A204.1 (cell line): ENCODE results near the gene P3H2.

Source experiments
- FAIRE-seq: peaks from 2 replicates; lab custom pipeline; 2012; peaks lifted over from hg19 to GRCh38; lab: Jason Lieb, UNC

P3H2 gene

GRCh38 chr3:190016966-190017365 lies 103.7 kb downstream of the P3H2 start:
- FAIRE-seq: no peak

- no peak for FAIRE-seq
Observed at GRCh38 chr3:190014940-190015339, 105.8 kb downstream of the P3H2 start.

DNA sequence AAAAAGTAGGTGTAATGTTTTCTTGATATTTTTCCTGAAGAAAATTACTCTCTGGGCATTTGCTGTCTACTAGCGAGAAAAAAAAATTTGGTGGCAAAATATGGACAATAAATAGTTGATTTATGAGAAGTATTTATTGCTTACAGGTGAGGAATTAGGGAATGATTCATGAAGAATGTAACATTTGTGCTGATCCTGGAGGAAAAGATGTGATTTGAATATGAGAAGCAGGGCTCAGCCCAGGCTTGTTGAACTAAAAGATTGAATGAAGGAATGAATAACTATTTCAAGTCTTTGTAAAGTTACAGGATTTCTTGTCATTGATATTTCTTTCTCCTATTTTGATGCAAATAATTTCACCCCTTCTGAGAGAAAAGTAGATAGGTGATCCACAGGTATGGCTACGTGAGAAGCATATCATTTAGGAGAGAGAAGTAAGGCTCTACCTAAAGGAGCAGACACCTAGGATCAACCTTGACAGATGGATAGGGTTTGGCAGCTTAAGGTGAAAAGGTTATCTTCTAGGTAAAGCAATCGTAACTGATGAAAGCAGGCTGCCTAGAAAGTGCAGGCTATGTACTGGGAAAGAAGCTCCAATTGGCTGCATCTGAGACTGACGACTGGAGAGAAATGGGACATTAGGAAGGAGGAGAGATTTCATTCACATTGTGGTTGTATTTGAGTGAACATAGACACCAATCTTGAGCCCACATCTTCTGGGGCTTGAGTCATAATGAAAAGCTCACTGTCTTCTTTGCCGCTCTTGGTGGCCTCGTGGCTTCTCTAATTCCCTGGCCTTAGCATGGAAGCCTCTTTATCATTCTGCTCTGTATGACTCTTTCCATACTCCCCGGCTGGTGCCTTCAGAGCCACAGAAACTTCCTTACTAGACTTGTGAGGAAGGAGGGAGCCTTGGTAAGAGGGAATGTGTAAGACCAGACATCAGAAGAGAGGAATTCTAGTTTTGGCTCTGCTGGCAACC lies 106.5 kb downstream of the P3H2 start:
- no peak for FAIRE-seq

DNA sequence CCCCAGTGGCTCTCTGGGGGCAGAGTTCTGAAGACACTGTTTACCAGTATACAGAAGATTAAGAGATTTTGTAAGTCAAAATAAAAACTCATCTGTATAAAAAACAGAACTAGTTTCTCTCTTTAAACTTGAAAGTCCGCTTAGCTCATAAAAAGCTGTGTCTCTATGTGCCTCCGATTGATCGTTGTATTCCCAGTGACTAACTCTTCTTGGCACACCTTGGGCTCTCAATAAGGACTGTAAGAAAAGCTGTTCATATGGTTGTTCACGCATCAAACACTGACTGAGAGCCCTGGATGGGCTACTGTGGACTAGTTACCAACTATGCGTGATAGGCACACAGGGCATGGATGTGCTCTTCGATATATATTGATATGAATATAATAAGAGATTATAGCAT lies 107.9 kb downstream of the P3H2 start:
- FAIRE-seq: no peak

GRCh38 chr3:190012314-190012782 lies 108.3 kb downstream of the P3H2 start:
- no peak for FAIRE-seq

GRCh38 chr3:190010486-190010885 lies 110.2 kb downstream of the P3H2 start:
- FAIRE-seq: no peak

DNA sequence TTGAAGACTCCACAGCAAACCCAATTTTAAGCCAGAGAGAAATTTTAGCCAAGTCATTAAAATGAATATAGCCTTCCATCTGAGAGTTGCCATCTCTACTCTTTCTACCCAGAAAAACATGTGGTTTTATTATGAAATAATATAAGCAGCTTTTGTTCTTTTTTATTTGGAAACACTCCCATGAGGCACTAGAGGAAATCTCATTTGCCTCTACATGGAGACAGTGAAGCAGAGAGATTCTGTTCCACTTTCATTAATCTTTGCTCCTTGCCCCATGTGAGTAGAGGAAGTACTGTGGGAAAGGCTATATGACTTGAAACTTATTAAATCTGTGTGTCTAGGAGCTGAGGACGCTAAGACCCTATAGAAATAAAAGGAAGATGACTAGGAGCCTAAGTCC lies 111.1 kb downstream of the P3H2 start:
- no peak for FAIRE-seq

- no peak for FAIRE-seq
Observed at GRCh38 chr3:190008432-190008831, 112.3 kb downstream of the P3H2 start.

DNA sequence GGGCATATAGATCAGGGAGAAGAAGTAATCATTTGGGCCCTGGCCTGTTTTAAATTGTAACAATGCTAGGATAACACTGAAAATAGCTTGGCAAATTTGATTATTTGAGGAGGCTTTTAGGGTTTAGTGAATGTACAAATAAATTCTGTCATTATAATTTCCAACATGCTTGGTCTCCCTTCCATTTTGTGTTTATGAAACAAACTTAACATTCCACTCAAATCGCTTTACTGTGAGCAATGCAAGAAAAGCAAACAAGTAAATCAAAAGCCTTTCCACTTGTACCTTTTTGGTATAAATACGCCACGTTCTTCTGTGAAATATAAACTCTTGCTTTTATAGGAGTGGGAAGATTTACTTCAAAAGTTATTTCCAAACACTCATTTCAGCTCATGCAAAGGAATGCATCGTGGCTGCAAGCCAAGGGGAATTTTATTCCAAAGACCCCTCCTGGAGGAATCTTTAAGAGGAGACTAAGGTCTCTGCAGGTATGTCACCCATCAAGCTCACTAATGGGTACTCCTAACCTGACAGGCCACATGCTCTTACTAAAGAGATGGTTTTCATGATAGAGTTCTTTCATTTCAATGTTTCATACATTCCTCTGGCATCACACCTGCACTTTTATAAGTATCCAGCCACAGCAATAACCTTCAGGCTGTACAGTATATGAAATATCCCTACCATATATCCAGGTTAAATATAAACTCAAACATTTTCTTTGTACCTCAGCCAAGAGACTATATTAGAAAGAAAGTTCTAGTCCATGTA lies 115.2 kb downstream of the P3H2 start:
- FAIRE-seq: no peak

- FAIRE-seq: no peak
Observed at GRCh38 chr3:190004656-190005055, 116.0 kb downstream of the P3H2 start.

GRCh38 chr3:190003681-190004123 lies 117.0 kb downstream of the P3H2 start:
- no peak for FAIRE-seq

DNA sequence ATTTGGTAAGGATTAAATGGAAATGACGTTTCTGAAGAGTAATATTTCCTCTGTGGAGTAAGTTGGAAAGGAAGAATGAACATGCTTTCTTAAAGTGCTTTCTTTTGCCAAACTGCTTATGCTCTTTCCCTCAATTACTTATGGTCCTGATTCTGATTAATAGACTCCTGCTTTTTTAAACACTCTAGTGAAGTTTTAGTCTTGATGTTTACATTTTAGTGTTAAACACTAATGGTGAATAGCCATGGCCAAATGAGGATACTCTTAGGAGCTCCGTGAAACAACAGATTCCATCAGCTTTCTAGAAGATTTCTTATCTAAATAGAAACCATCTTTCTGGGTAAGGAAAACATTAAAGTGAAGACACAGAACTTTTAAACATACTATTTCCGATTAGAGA lies 117.6 kb downstream of the P3H2 start:
- no peak for FAIRE-seq

DNA sequence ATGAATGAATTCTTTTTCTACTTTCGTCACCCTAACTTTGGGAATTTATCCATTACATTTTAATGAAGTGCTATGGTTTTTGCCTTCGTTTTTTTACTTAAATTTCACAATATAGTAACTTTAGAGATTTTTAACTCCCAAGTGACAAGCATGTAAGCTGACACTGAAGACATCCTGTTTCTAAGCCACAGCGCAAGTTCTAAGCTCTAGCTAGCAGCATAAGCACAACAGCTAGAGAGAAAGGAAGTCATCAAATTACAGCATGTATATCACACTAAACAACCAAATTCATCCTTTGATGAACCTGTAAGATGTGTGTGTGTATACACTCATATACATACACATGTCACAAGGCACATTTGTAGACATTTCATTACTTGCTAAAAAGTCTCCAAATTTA lies 119.3 kb downstream of the P3H2 start:
- no peak for FAIRE-seq

DNA sequence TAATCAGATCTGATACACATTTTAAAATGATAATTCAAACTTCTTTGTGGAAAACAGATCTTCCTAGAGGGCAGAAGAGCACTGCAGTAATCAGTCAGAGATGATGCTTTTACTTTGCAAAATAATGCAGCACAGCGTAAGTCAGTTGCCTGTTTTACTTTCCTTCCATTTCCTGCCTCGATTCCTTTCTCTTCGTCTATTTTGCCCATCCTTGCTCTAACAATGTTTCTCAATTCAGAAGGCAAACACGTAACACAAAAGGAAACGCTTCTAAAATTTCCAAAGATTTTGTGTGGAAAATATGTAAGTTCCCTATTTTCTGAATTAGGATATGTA lies 119.9 kb downstream of the P3H2 start:
- no peak for FAIRE-seq

GRCh38 chr3:190000187-190000860 lies 120.4 kb downstream of the P3H2 start:
- no peak for FAIRE-seq

DNA sequence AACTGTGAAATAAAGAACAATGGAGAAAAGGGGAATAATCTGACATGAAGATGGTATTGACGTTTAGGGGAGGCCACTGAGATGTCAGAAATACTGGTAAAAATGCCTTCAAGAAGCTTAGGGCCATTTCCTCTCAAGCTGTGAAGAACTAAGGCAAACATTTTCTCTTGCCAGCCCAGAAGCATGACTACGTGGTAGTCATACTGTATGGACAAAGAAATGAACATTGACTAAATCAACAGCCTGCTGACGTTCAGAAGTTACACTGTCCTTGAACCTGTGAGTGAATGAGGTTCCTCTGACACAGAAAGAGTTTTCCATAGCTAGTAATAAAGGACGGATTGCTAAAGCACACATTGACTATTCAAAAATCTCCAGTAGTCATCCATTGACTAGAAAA lies 121.0 kb downstream of the P3H2 start:
- FAIRE-seq: no peak

- FAIRE-seq: no peak
Observed at GRCh38 chr3:189995129-189995528, 125.6 kb downstream of the P3H2 start.

DNA sequence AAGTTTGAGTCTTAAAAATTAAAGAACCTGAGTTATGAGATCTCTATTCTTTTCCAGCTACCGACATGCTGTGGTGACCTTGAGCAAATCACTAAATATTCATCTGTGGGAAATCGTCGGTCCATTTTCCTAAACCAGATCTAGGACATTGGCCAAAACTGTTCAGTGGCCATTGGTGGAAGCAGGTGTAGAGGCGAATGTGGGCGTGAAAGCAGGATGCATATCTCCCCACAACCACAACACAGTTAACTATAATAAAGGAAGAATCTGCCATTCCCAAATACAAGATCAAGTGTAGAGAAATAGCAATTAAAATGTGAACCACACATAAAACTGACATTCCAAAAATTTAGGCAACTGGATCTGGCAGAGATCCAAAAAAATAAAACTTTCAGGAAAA lies 129.9 kb downstream of the P3H2 start:
- FAIRE-seq: no peak

DNA sequence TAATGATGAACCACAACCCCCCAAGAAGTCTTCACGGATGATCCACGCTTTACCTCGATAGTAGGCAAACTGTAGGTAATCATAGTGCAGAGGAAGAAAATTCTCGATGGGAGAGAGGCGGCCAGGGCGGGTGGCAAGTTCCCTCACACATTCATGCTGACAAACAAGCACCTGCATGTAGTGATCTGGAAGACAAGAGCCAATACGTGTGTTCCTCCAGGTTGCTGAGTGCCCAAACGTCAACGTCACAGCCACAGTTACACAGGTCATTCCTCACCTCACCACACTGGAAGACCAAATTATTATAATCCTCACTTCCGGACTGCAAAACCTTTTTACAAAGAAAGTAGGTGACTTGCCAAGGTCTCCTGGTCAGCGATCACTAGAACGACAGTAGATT lies 131.8 kb downstream of the P3H2 start:
- no peak for FAIRE-seq

DNA sequence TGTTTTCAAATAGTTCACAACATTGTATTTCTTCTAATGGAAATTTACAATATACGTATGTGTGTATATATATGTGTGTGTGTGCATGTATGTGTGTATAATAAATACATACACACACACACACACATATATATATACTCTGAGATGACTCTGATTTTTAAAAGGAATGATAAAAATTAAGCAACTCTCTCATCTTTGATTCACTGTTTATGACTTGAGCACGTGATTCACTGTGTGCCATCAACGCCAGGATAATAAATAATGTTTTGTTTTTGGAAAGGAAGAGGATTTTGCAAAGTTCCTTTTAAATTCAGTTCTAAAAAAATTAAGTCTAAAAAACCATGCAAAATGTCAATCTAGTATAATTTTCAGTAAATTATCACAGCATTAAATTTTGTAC lies 132.4 kb downstream of the P3H2 start:
- FAIRE-seq: no peak

DNA sequence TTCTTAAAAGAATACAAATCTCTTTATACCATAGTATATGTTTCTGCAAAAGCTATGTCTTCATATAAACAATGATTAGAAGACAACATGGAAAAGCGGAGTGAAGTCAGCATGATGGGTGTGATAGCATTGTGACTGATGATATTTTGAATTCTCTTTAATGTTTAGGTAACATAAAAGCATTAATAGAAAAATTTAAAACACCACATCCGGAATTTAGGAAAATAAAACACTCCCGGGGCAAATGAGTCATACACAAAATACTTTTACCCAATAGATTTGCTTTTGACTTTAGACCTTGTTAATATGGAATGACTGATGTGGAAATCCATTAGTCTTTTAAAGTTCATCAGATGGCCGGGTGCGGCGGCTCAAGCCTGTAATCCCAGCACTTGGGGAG lies 134.7 kb downstream of the P3H2 start:
- FAIRE-seq: no peak

- no peak for FAIRE-seq
Observed at GRCh38 chr3:189983612-189984011, 137.1 kb downstream of the P3H2 start.
